KOPT-K1 (cell line): ENCODE measurements around the gene ST6GALNAC3.

Source experiments
- H3K27ac ChIP-seq: fragments of 200-600 bp; sonication (generic); 2 replicates; pipeline ENCODE4 v1.5.1; 2016; ENCODE audit warnings: antibody characterized with exemption, mild to moderate bottlenecking, low read depth, low read length; ENCODE audit not compliant: poor library complexity, severe bottlenecking
- H3K36me3 ChIP-seq: fragments of 200-600 bp; sonication (generic); 2 replicates; pipeline ENCODE4 v1.5.1; 2017; ENCODE audit warnings: antibody characterized with exemption, mild to moderate bottlenecking, low read length, moderate library complexity; ENCODE audit not compliant: insufficient read depth
- H3K9me3 ChIP-seq: fragments of 200-600 bp; sonication (generic); 2 replicates; pipeline ENCODE4 v1.5.1; 2017; ENCODE audit warnings: antibody characterized with exemption, low read length, mild to moderate bottlenecking; ENCODE audit not compliant: insufficient read depth, poor library complexity, severe bottlenecking

Gene ST6GALNAC3

DNA sequence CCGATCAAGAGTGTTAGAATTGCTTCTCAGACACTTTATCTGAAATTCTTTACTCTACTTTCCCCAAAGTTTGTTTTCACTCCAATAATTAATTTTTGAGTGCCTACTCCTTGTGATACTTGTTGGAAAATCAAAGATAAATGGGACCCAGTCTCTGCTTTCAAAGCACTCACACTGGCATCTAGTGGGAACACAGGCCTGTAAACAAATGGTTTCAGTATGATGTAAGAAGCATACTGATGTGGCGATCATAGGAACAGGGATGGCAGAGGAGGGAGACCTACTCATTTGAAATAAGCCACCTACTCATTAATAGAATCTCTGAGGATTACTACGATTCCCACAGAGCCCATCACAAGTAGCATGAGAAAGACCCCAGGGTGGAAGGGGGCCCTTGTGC lies 519.1 kb downstream of the ST6GALNAC3 start:
- Histone ChIP-seq H3K9me3 (no peaks in the 10 kb centered on the region), H3K27ac (no peak overlapping the region), H3K36me3 (no peaks in the 10 kb centered on the region)

DNA sequence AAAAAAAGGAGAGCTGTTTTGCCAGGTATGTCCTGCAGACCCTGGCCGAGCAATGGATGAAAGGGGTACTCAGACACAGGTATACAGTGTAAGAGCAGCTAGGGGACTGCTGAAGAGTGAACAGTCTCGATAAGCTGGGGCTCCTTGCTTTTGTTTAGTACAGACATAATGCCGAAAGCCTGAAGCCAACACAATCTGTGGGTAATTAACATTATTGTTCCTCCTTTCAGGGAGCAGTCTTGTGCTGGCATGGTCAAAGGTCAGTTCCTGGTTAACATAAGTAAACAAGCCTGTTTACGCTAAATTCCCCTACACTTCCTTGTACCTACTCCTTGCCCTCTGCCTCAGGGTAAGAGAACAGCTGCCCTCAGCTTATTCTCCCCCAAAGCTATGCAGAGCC lies 520.5 kb downstream of the ST6GALNAC3 start:
- Histone ChIP-seq H3K27ac (no peak overlapping the region), H3K36me3 (no peaks in the 10 kb centered on the region), H3K9me3 (no peaks in the 10 kb centered on the region)

GRCh38 chr1:76601465-76601864 lies 526.9 kb downstream of the ST6GALNAC3 start:
- H3K27ac ChIP-seq = no peak overlapping the region
- H3K9me3 ChIP-seq = no peaks in the 10 kb centered on the region
- no peaks in the 10 kb centered on the region for H3K36me3 ChIP-seq

DNA sequence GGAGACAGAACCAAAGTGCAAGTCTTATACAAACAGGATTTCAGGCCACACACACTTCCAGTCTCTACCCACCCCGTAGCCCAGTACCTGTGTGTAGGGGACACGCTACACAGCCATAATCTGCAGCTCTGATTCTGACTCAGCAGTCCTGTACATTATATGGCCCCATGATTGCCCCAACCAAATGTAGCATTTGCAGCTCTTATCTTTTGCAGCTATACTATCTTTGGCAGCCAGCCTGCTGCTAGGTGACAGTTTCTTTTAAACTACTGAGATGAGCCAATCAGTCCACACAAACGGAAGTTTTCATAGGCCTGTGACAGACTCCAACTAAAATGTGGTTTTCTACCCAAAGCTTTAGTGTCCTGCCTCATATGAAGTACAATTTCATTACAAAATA lies 533.2 kb downstream of the ST6GALNAC3 start:
- Histone ChIP-seq H3K36me3 (no peaks in the 10 kb centered on the region), H3K27ac (no peak overlapping the region), H3K9me3 (no peaks in the 10 kb centered on the region)

DNA sequence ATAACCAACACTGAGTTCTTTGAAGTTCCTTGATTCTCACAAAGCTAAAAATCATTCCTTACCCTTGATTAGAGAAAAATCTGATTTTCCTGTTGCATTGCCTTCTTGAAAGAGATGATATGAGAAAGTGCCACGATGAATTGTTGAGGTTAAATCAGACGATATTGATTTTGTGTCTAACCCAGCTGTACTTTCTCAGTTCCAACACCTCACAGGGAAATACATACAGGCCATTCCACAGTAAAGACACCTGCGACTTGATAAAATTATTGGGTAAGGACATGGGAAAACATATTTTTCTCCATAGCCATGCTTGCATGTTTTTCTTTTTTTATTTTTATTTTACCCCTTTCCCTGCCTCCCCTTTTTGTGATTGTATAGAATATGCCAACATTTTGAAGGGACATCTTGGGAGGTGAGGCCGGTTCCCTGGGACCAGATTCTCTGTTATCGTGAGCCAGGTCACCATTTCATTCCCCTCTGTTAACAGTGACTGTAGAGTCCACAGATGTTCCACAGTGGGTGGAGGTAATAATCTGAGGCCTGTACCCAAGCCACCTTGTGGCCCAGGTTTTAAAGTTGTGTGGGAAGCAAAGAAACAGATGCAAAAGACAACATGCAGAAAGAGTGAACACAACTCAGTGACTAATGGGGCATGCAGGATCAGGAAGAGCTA lies 537.4 kb downstream of the ST6GALNAC3 start:
- no peaks in the 10 kb centered on the region for H3K9me3 ChIP-seq
- no peaks in the 10 kb centered on the region for H3K36me3 ChIP-seq
- H3K27ac ChIP-seq = no peak overlapping the region

- no peak overlapping the region for H3K27ac ChIP-seq
- H3K36me3 ChIP-seq = no peaks in the 10 kb centered on the region
- H3K9me3 ChIP-seq = no peaks in the 10 kb centered on the region
Measured at GRCh38 chr1:76613886-76614285, 539.3 kb downstream of the ST6GALNAC3 start.

GRCh38 chr1:76615253-76616035 lies 540.9 kb downstream of the ST6GALNAC3 start:
- Histone ChIP-seq H3K36me3 (no peaks in the 10 kb centered on the region), H3K27ac (no peak overlapping the region), H3K9me3 (no peaks in the 10 kb centered on the region)

DNA sequence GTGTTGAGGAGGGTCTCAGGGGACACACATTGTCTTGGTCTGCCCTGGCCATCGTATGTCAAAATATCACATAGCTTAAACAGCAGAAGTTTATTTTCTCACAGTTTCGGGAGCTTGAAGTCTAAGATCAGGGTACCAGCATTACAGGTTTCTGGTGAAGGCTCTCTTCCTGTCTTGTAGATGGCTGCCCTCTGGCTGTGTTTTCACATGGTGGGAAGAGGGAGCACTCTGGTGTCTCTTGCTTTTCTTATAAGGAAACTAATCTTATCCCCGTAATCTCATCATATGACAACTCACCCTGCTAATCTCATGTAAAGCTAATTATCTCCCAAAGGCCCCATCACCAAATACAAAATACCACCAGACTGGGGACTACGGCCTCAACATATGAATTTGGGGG lies 545.8 kb downstream of the ST6GALNAC3 start:
- Histone ChIP-seq H3K9me3 (no peaks in the 10 kb centered on the region), H3K36me3 (no peaks in the 10 kb centered on the region), H3K27ac (no peak overlapping the region)

DNA sequence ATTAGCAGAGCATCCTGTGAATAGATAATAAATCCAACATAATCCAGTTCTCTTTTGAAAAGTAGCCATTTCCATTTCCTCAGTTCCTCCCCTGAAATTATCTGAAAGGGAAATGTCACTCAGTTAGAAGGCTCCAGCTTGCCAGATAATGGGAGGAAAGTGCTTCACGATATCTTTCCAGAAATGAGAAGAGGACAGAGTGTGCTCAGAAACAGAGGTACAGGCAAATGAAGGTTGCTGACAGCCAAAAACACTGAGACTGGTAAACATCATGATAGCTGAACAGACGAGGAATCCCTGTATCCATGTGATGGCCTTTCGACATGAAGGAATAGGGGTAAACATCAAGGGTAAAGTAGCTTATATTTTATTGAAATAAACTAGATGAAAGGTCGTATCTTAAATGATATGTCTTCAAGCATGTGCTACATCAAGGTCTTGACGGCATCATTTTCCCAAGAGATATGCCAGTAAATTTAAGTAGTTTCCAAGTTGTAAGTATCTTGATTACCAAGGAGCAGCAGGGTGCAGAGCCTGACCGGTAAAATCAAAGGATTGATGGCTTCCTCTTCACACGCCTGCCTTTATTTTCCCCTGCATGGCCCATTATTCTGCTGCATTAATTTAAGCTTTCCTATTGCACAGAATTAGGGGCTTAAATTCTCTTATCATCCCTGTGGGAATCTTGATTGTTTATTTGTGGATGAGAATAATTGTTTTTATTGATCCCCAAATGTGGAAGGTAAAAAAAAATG lies 548.4 kb downstream of the ST6GALNAC3 start:
- no peaks in the 10 kb centered on the region for H3K9me3 ChIP-seq

GRCh38 chr1:76625886-76626678 lies 551.5 kb downstream of the ST6GALNAC3 start:
- no peak overlapping the region for H3K27ac ChIP-seq
- no peaks in the 10 kb centered on the region for H3K36me3 ChIP-seq
- H3K9me3 ChIP-seq = no peaks in the 10 kb centered on the region

More for the DNA sequence above, 548.4 kb downstream of the ST6GALNAC3 start:
- Histone ChIP-seq H3K27ac (no peak overlapping the region), H3K36me3 (no peaks in the 10 kb centered on the region)

- Histone ChIP-seq H3K27ac (no peak overlapping the region), H3K9me3 (no peaks in the 10 kb centered on the region), H3K36me3 (no peaks in the 10 kb centered on the region)
Measured at GRCh38 chr1:76627498-76627897, 553.0 kb downstream of the ST6GALNAC3 start.

- Histone ChIP-seq H3K27ac (no peak overlapping the region), H3K9me3 (no peaks in the 10 kb centered on the region), H3K36me3 (no peaks in the 10 kb centered on the region)
Measured at GRCh38 chr1:76627901-76628300, 553.4 kb downstream of the ST6GALNAC3 start.

GRCh38 chr1:76632136-76632535 lies 557.6 kb downstream of the ST6GALNAC3 start:
- Histone ChIP-seq H3K9me3 (no peaks in the 10 kb centered on the region), H3K36me3 (no peaks in the 10 kb centered on the region), H3K27ac (no peak overlapping the region)

- Histone ChIP-seq H3K36me3 (no peaks in the 10 kb centered on the region), H3K9me3 (no peaks in the 10 kb centered on the region), H3K27ac (no peak overlapping the region)
Measured at GRCh38 chr1:76635784-76636183, 561.2 kb downstream of the ST6GALNAC3 start.

DNA sequence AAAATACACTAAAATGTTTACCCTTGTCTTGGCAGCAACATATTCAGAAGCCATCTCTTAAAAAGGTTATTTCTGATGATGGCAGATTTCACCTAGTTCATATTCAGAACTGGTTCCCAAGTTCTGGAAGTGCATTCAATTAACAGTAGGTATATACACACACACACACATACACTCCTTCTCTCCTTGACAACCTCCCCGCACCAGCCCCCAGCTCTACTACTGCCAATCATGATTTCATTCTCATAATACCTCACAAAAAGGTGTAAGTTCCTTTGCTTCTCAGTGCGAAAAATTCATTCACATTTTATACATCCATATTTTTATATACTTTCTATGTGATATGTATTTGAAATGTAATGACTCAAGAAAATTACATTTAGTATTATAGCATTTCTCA lies 564.6 kb downstream of the ST6GALNAC3 start:
- H3K9me3 ChIP-seq = no peaks in the 10 kb centered on the region
- no peak overlapping the region for H3K27ac ChIP-seq
- no peaks in the 10 kb centered on the region for H3K36me3 ChIP-seq
